ENCODE measurements around the gene GLIS1.

Gene GLIS1

GRCh38 chr1:53575955-53576320, 163.0 kb downstream of the GLIS1 start:
- no peak for DNase-seq

DNA sequence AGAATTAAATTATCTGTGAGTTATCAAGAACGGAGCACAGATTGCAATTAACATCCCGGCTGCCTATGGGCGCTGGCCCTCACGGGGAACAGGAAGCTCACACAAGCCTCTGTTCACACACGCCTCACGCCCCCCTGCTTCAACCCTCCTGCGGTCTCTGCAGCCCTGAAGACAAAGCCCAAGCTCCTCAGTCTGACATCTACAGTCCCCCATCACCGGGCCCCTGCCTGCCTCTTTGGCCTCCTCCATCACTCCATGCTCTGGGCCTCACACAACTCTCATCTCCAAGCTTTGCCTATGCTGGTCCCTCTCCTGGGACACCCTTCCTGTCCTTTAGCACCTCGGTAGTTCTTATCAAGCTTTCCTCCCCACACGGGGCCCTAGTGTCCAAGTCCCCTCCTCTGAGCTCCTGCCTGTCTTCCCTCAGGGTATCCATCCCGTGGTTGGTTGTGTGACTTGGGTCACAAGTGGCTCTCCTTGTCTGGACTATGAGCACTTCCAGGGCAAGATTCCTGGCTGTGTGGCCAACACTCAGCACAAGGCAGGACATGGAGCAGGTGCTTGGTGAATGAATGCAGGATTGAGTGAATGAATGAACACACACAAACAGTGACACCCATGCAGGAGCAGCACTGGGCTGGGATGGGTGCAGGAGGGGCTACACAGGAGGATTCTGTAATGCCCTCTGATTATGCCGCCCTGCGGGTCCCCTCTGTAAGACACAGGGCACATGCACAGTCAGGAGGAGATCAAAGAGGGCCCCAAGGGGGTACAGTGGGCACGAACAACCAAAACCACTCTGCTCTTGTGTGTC, 163.6 kb downstream of the GLIS1 start:
- no peak for DNase-seq

- no peak for DNase-seq
Observed at GRCh38 chr1:53574621-53575020, 164.3 kb downstream of the GLIS1 start.

DNA sequence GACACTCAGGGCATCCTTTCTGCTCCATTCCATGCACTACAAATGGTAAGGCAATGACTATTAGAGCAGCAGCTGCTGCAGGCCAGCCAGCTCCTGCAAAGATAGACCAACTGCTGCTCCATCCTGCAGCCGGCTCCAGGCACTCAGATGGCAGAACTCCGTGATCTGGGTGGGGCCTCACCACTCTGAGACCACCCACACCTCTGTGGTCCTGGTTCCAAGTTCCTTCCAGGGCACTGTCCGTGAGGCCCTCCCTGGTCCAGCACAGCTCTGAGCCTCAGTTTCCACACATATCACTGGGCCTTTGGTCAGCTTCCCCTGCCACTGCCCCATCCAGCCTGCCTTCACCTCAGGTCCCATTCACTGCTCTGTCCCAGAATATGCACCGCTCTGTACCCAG, 165.0 kb downstream of the GLIS1 start:
- no peak for DNase-seq

GRCh38 chr1:53573522-53573921, 165.4 kb downstream of the GLIS1 start:
- DNase-seq, result no peak

DNA sequence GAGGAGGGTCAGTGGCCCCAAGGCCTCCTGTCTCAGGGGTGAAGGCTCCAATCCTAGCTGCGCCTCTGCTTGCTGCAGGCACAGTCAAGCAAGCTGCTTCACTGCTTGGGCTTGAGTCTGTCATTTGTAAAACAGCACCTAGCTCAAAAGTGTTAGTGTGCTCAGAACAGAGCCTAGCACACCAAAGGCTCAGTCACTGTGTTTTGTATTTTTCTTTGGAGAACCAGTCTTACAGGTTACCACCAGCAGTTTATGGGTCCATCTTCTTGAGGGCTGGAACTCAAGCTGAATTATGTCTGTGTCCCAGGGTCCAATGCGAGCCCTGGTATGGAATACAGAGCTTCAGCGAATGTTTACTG, 166.2 kb downstream of the GLIS1 start:
- DNase-seq, result no peak

- no peak for DNase-seq
Observed at GRCh38 chr1:53572065-53572814, 166.7 kb downstream of the GLIS1 start.

- DNase-seq, result no peak
Observed at GRCh38 chr1:53568540-53568939, 170.4 kb downstream of the GLIS1 start.

GRCh38 chr1:53567851-53568250, 171.1 kb downstream of the GLIS1 start:
- DNase-seq, result no peak

GRCh38 chr1:53567450-53567849, 171.5 kb downstream of the GLIS1 start:
- no peak for DNase-seq

DNA sequence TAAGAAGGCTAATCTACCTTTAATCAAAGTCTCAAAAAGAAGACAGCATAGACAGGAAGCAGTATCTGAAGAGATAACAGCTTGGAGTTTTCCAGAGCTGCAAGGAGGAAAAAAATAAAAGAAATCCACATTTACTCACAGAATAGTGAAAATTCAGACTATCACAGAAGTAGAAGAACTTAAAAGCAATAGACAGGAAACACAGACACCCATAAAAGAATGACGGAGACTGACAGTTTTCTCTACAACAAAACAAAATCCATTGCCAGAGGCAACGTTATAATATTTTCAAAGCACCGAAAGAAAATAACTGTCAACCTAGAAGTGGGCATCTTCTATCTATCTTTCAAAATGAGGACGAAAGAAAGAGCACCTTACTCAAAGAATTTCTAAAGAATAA, 175.4 kb downstream of the GLIS1 start:
- no peak for DNase-seq

DNA sequence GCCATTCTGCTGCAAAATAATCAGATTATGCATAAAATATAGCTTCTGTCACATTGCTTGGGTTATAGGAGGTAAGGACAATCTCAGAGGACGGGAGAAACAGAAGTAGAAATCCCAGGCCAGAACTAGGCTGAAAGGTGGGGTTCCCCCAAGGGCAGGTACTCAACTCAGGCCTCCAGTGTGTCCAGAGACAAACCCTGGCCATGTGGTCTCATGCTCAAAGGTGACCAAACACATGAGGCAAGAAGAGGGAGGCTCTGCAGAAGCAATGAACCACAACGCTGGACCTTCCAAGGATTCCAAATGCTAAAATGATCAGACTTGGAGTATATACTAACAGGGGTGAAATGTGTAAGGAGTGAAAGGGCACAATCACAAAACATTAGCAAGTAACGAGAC, 176.0 kb downstream of the GLIS1 start:
- no peak for DNase-seq

- no peak for DNase-seq
Observed at GRCh38 chr1:53562291-53562980, 176.5 kb downstream of the GLIS1 start.

GRCh38 chr1:53561503-53562105, 177.4 kb downstream of the GLIS1 start:
- no peak for DNase-seq

GRCh38 chr1:53560581-53561502, 178.1 kb downstream of the GLIS1 start:
- no peak for DNase-seq

GRCh38 chr1:53559854-53560580, 178.9 kb downstream of the GLIS1 start:
- DNase-seq, result no peak

GRCh38 chr1:53559391-53559815, 179.6 kb downstream of the GLIS1 start:
- DNase-seq, result no peak

DNA sequence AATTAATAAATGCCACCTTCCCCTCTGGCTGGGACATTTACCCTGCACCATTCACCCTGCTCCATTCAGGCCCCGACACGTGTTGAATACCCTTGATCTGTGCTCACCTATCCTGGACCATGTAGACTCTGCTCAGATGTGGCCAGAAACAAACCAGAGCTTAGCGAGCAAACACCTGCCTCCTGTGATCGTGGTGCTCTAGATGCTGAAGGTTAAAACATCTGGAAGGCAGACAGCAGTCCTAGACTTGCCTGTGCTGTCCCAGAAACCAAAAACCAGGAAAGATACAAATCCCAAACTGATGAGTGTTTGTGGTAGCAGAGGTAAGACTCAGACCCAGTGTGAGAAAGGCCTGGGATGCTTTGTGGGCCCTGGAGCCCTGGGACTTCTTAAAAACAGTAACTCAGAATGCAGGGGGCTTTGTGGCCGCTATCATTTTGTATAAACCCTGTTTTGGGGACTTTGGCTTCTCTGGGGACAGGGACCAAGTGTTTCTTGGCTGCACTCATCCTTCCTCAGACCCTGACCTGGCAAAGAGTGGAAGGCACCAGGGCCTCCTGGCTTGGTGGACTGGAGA, 180.1 kb downstream of the GLIS1 start:
- no peak for DNase-seq

DNA sequence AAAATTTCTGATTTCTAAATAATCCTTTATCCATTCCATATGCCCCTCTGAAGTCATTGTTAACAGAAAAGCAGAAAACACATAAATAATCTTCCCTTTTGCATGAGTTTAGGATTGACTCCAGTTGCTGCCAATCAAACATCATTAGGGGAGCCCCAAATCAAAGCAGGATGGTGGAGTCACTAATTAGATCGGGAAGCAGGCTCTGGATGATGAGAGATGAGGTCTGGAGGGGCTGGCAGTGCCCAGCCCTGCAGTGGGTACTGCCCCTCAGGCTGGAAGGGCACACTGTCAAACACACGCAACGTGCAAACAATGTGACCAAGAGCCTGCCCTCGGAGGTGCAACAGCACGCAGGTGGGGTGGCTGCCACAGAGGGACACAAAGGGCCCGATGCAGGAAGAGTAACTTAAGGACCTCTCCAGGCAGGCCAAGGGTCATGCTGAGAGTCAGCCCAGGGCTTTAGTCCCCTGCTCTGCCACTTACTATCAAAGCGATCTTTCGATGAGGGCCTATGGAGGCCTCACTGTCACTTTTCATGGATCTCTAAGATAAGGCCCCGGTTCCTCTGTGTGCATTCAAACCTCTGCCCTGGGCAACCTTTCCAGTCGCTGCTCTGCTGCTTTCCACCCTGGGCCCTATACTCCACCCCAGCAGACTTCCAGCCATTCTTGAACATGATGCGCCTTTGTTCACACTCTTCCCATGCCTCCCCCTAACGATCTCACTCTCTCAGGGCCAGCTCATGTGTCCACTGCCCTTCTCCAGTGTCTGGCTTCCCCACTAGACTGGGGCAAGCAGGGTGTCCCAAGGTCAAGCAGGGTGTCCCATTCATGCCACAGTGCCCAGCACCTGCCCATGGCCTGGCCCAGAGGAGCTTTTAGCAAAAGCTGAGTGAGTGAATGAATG, 180.9 kb downstream of the GLIS1 start:
- DNase-seq, result no peak

DNA sequence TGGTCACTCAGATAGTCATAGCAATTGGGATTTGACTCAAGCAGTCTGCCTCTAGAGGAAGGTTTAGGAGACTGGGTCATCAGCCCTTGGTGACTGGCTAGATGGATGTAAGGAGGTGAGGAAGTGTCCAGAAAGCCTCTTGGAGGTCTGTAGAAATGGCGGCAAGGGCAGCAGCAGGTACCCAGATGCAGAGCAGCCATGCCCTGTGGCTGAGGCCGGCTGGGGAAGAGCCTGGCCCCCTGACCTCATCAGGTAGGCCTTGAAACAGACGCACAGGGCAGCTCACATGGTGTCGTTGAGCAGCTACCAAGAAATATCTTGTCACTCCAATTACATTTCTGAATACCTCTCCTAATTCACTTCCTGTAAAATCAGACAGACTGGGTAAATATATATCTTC, 181.6 kb downstream of the GLIS1 start:
- DNase-seq, result no peak

Measured in activated T-cell treated with anti-CD3 and anti-CD28 coated beads for 4 hours (primary cell).